H1 (cell line): ENCODE measurements around the gene POLN. TPM values are rescaled to one million over a fixed set of nuclear protein-coding genes. Genes with fewer than 3 reads are reported as not detected.

Experiments
- CTCF ChIA-PET: fragments of 300-600 bp; sonication (Branson Sonifier 250); formaldehyde crosslinking; loops from one replicate; lab custom pipeline; 2021; ENCODE audit not compliant: partially characterized antibody; lab: Charles Lee
- POLR2A ChIA-PET: fragments of 300-600 bp; sonication (Branson Sonifier 250); formaldehyde crosslinking; loops from one replicate; lab custom pipeline; 2021; ENCODE audit warnings: inconsistent platforms; ENCODE audit not compliant: partially characterized antibody; lab: Charles Lee
- DNase-seq, 2 experiments: peaks; one replicate each; pipeline versions ENCODE4 v3.0.0 to v3.0.0-alpha.2; 2010 to 2022; ENCODE audit warnings: low spot score in 2 of 2, low read depth in 1 of 2, mixed read lengths in 1 of 2
- FAIRE-seq: peaks from 2 replicates; lab custom pipeline; 2011; peaks lifted over from hg19 to GRCh38; lab: Jason Lieb, UNC
- H2AFZ ChIP-seq: 2 replicates; pipeline ENCODE4 v1.8.1; 2012; ENCODE audit warnings: low read length, inconsistent platforms
- H2AK5ac ChIP-seq: 2 replicates; pipeline ENCODE4 v1.6.1; 2013; ENCODE audit warnings: low read depth, low read length
- H2BK120ac ChIP-seq: replicated peaks from 2 replicates; pipeline ENCODE3; 2013; ENCODE audit warnings: low read depth, low read length, inconsistent platforms
- H2BK12ac ChIP-seq: 2 replicates; pipeline ENCODE4 v1.6.1; 2013; ENCODE audit warnings: low read depth, low read length
- H2BK15ac ChIP-seq: 2 replicates; pipeline ENCODE4 v1.6.1; 2013; ENCODE audit warnings: low read length
- H2BK20ac ChIP-seq: 2 replicates; pipeline ENCODE4 v1.6.1; 2013; ENCODE audit warnings: low read length
- H2BK5ac ChIP-seq: 2 replicates; pipeline ENCODE4 v1.6.1; 2013; ENCODE audit warnings: low read depth, low read length
- H3K14ac ChIP-seq: 2 replicates; pipeline ENCODE4 v1.6.1; 2013; ENCODE audit warnings: inconsistent platforms; ENCODE audit not compliant: insufficient read length
- H3K18ac ChIP-seq: 2 replicates; pipeline ENCODE4 v1.6.1; 2013; ENCODE audit warnings: low read length; ENCODE audit errors: extremely low read depth
- H3K23ac ChIP-seq: 2 replicates; pipeline ENCODE4 v1.6.1; 2013; ENCODE audit warnings: inconsistent platforms; ENCODE audit not compliant: insufficient read length
- H3K23me2 ChIP-seq: 2 replicates; pipeline ENCODE4 v1.6.1; 2013; ENCODE audit warnings: low read depth, low read length
- H3K27ac ChIP-seq: 2 replicates; pipeline ENCODE4 v1.6.1; 2011; ENCODE audit warnings: low read depth, low read length, inconsistent platforms
- H3K27me3 ChIP-seq, 4 experiments: replicated peaks in 1 of 4; 1 replicate in 1 of 4; 2 replicates in 3 of 4; pipeline versions ENCODE4 v1.6.1 to v1.8.1; 2011 to 2013; ENCODE audit warnings: low read length in 3 of 4, mild to moderate bottlenecking in 3 of 4, inconsistent platforms in 2 of 4, mixed read lengths in 2 of 4, moderate library complexity in 1 of 4; ENCODE audit not compliant: control insufficient read depth in 3 of 4, insufficient read depth in 3 of 4; ENCODE audit errors: extremely low read depth in 1 of 4
- H3K36me3 ChIP-seq, 4 experiments: 2 replicates each; pipeline versions ENCODE4 v1.6.1 to v1.8.1; 2011 to 2013; ENCODE audit warnings: mild to moderate bottlenecking in 4 of 4, low read length in 3 of 4, moderate library complexity in 2 of 4, control low read depth in 1 of 4, inconsistent platforms in 1 of 4; ENCODE audit not compliant: insufficient read depth in 4 of 4, control insufficient read depth in 2 of 4
- H3K4ac ChIP-seq: replicated peaks from 2 replicates; pipeline ENCODE3; 2013; ENCODE audit warnings: low read length, low read depth, mixed read lengths, inconsistent platforms; ENCODE audit not compliant: insufficient read length
- H3K4me1 ChIP-seq, 4 experiments: replicated peaks in 1 of 4; 1 replicate in 1 of 4; 2 replicates in 3 of 4; pipeline versions ENCODE4 v1.6.1 to v1.8.1; 2011 to 2013; ENCODE audit warnings: low read length in 3 of 4, inconsistent platforms in 2 of 4, mixed read lengths in 1 of 4; ENCODE audit not compliant: insufficient read depth in 4 of 4, control insufficient read depth in 3 of 4
- H3K4me2 ChIP-seq, 2 experiments: 2 replicates each; pipeline versions ENCODE4 v1.6.1 to v1.8.1; 2011 to 2013; ENCODE audit warnings: low read depth in 2 of 2, low read length in 2 of 2, control low read depth in 1 of 2, inconsistent platforms in 1 of 2, mild to moderate bottlenecking in 1 of 2; ENCODE audit not compliant: insufficient read depth in 1 of 2
- H3K4me3 ChIP-seq, 4 experiments: fragments of 200-600, 300-600 bp in 1 of 4; sonication (generic), shearing (Covaris generic), sonication (Bioruptor Twin) in 1 of 4; 2 replicates each; pipeline versions ENCODE4 v1.5.1 to v1.8.1; 2011 to 2016; ENCODE audit warnings: low read length in 4 of 4, low read depth in 3 of 4, control low read depth in 2 of 4, inconsistent platforms in 2 of 4, mild to moderate bottlenecking in 2 of 4, mixed read lengths in 1 of 4, moderate library complexity in 1 of 4; ENCODE audit not compliant: insufficient read depth in 2 of 4; ENCODE audit errors: extremely low read depth in 1 of 4
- H3K56ac ChIP-seq: replicated peaks from 2 replicates; pipeline ENCODE3; 2013; ENCODE audit warnings: low read depth, mild to moderate bottlenecking, mixed read lengths, low read length, inconsistent platforms; ENCODE audit not compliant: insufficient read length
- H3K79me1 ChIP-seq: 2 replicates; pipeline ENCODE4 v1.6.1; 2013; ENCODE audit warnings: low read depth, low read length, control low read depth
- H3K79me2 ChIP-seq, 2 experiments: 2 replicates each; pipeline versions ENCODE4 v1.6.1 to v1.8.1; 2012 to 2013; ENCODE audit warnings: low read length in 2 of 2, mild to moderate bottlenecking in 2 of 2, inconsistent platforms in 1 of 2; ENCODE audit not compliant: insufficient read depth in 2 of 2, control insufficient read depth in 1 of 2
- H3K9ac ChIP-seq, 4 experiments: replicated peaks in 1 of 4; 1 replicate in 1 of 4; 2 replicates in 3 of 4; pipeline versions ENCODE4 v1.6.1 to v1.8.1; 2011 to 2013; ENCODE audit warnings: low read depth in 3 of 4, low read length in 3 of 4, control low read depth in 2 of 4, mild to moderate bottlenecking in 2 of 4, moderate library complexity in 2 of 4, inconsistent platforms in 1 of 4; ENCODE audit errors: extremely low read depth in 1 of 4
- H3K9me3 ChIP-seq, 2 experiments: 2 replicates each; pipeline versions ENCODE4 v1.6.1 to v1.8.1; 2012 to 2013; ENCODE audit warnings: mild to moderate bottlenecking in 2 of 2, moderate library complexity in 2 of 2, control low read depth in 1 of 2, inconsistent platforms in 1 of 2, low read depth in 1 of 2, low read length in 1 of 2, mixed read lengths in 1 of 2; ENCODE audit not compliant: insufficient read depth in 2 of 2
- H4K20me1 ChIP-seq, 2 experiments: replicated peaks in 1 of 2; 2 replicates each; pipeline versions ENCODE3 to v1.8.1; 2011 to 2013; ENCODE audit warnings: inconsistent platforms in 2 of 2, low read length in 2 of 2, mild to moderate bottlenecking in 1 of 2; ENCODE audit not compliant: insufficient read depth in 2 of 2, control insufficient read depth in 1 of 2
- H4K5ac ChIP-seq: 2 replicates; pipeline ENCODE4 v1.6.1; 2013; ENCODE audit warnings: low read length, low read depth, mixed read lengths, inconsistent platforms; ENCODE audit not compliant: insufficient read length
- H4K8ac ChIP-seq: 2 replicates; pipeline ENCODE4 v1.8.0; 2013; ENCODE audit warnings: mild to moderate bottlenecking, moderate library complexity, low read length, inconsistent platforms; ENCODE audit not compliant: insufficient read depth; ENCODE audit errors: extremely low read depth
- H4K91ac ChIP-seq: replicated peaks from 2 replicates; pipeline ENCODE3; 2013; ENCODE audit warnings: low read length, mixed read lengths, inconsistent platforms; ENCODE audit not compliant: insufficient read length
- BACH1 ChIP-seq: IDR thresholded peaks from 2 replicates; pipeline ENCODE4 v1.6.1; 2012; ENCODE audit warnings: low read length, improper control_type of control experiment
- BRCA1 ChIP-seq: IDR thresholded peaks from 2 replicates; pipeline ENCODE4 v1.6.1; 2012; ENCODE audit warnings: low read depth, low read length, improper control_type of control experiment
- CBX8 ChIP-seq: fragments of 300-800, 300-1000 bp; sonication (generic); IDR thresholded peaks from 2 replicates; pipeline ENCODE4 v1.7.1; 2016; ENCODE audit warnings: low read depth, low read length, borderline replicate concordance
- CEBPB ChIP-seq: IDR thresholded peaks from 2 replicates; pipeline ENCODE4 v1.6.1; 2012; ENCODE audit warnings: low read depth, low read length
- CHD1 ChIP-seq: IDR thresholded peaks from 2 replicates; pipeline ENCODE4 v1.6.1; 2012; ENCODE audit warnings: low read depth, low read length, improper control_type of control experiment
- GABPA ChIP-seq: IDR thresholded peaks from 2 replicates; pipeline ENCODE4 v1.6.1; 2011; ENCODE audit warnings: mild to moderate bottlenecking, low read length, moderate library complexity, borderline replicate concordance; ENCODE audit not compliant: insufficient read depth
- SAP30 ChIP-seq: fragments of 300-600 bp; sonication (generic); IDR thresholded peaks from 2 replicates; pipeline ENCODE4 v1.7.1; 2012; ENCODE audit warnings: low read length, moderate library complexity, mild to moderate bottlenecking, inconsistent platforms; ENCODE audit not compliant: insufficient read depth, insufficient replicate concordance
- SIN3A ChIP-seq, 2 experiments: IDR thresholded peaks in 1 of 2; conservative IDR thresholded peaks in 1 of 2; 2 replicates each; pipeline ENCODE4 v1.6.1; 2011 to 2012; ENCODE audit warnings: low read length in 2 of 2, improper control_type of control experiment in 1 of 2, low read depth in 1 of 2, mild to moderate bottlenecking in 1 of 2
- SP2 ChIP-seq: IDR thresholded peaks from 2 replicates; pipeline ENCODE4 v1.6.1; 2012; ENCODE audit warnings: mild to moderate bottlenecking, low read length, inconsistent platforms
- SRF ChIP-seq: IDR thresholded peaks from 2 replicates; pipeline ENCODE4 v1.6.1; 2011; ENCODE audit warnings: mild to moderate bottlenecking, low read depth, low read length, moderate library complexity
- TAF7 ChIP-seq: optimal IDR thresholded peaks from 2 replicates; pipeline ENCODE3; 2011; ENCODE audit warnings: low read depth, mild to moderate bottlenecking, inconsistent platforms, low read length, moderate library complexity, borderline replicate concordance
- TEAD4 ChIP-seq: IDR thresholded peaks from 2 replicates; pipeline ENCODE4 v1.6.1; 2012; ENCODE audit warnings: low read depth, low read length, inconsistent platforms, mixed read lengths
- WGBS, 2 experiments: shearing (Covaris generic) in 1 of 2; methylation state at CpG; one replicate each; pipeline versions ENCODE4 v1.1.6 to v1.1.7; 2013 to 2015; ENCODE audit warnings: low lambda C conversion rate in 2 of 2, mixed read lengths in 2 of 2, inconsistent platforms in 1 of 2, low coverage in 1 of 2, missing lambda C conversion rate in 1 of 2; ENCODE audit not compliant: insufficient replicate concordance in 2 of 2, insufficient coverage in 1 of 2, insufficient read length in 1 of 2; ENCODE audit errors: extremely low coverage in 1 of 2, missing lambda C conversion rate in 1 of 2; 5-methylcytosine and 5-hydroxymethylcytosine counted together
- polyA plus RNA-seq, 7 experiments: library from polyadenylated mRNA; depleted of rRNA in 3 of 7; stranded (reverse) in 5 of 7; unstranded in 2 of 7; fragments of >200 nt in 5 of 7; fragments of 200-250 nt in 2 of 7; gene quantifications; 1 replicate in 5 of 7; 2 replicates in 1 of 7; 4 replicates in 1 of 7; pipeline versions ENCODE4 v1.2.1 to v1.2.3, GENCODE V29; 2011 to 2013; ENCODE audit warnings: missing spikeins in 2 of 7, mixed read lengths in 2 of 7
- total RNA-seq: library from RNA; stranded (reverse); fragmentation: NEBNext Ultra II Directional; extraction: Animal tissue kit (Norgen Biotek cat#: 25700); gene quantifications from 2 replicates; pipeline ENCODE4 v1.2.1, GENCODE V29; 2021

Gene POLN
- total and polyA plus RNA-seq, 2 of the 8 experiments (the other 6 are each of a cell fraction or from before 2014, with no cell fraction given): 0.98 to 1.5 TPM

GRCh38 chr4:2254665-2255500 is 13.0 kb upstream of the POLN start:
- peaks cover 0 to 5% of the 10 kb centered on the region in 2 experiments for H4K20me1 ChIP-seq
- no peak overlapping the region for H3K9ac ChIP-seq
- no peak for DNase-seq
- no peak for TF ChIP-seq SP2
- TF ChIP-seq CBX8: no peak
- TF ChIP-seq SIN3A (conservative IDR thresholded peaks at IDR 0.05 in 1 of 2, IDR thresholded peaks at IDR 0.05 in 1 of 2; ENCODE audit: low read depth in 1 of 2, low read length in 2 of 2): no peak
- TF ChIP-seq SAP30: no peak
- TF ChIP-seq SRF: no peak
- TF ChIP-seq CEBPB: no peak
- TF ChIP-seq BRCA1: no peak
- no peak for TF ChIP-seq BACH1
- TF ChIP-seq GABPA: no peak
- no peak for TF ChIP-seq CHD1
- no peak for TF ChIP-seq TEAD4
- TF ChIP-seq TAF7: no peak

More at GRCh38 chr4:2254665-2255500, 13.0 kb upstream of the POLN start:
- H3K23me2 ChIP-seq: no peaks in the 10 kb centered on the region
- H3K14ac ChIP-seq: no peak overlapping the region
- no peaks in the 10 kb centered on the region for H3K27me3 ChIP-seq
- H3K27ac ChIP-seq: no peak overlapping the region
- POLR2A ChIA-PET: interaction anchor here (0.6 kb wide), 1 partner anchor 158 kb away, joined by 5 read pairs; no protein-coding TSS in a partner anchor
- no peaks in the 10 kb centered on the region for H3K79me1 ChIP-seq
- H4K8ac ChIP-seq: no peak overlapping the region
- H2AFZ ChIP-seq: no peak overlapping the region
- H3K4me3 ChIP-seq: no peak overlapping the region
- 0 out of 7 replicates have a peak, but pooled peaks cover 0 to 4% (median 0%) of the 10 kb centered on the region in 4 experiments for H3K4me1 ChIP-seq
- no peak overlapping the region for H3K4me2 ChIP-seq
- H3K9me3 ChIP-seq: no peaks in the 10 kb centered on the region
- no peaks in the 10 kb centered on the region for H3K79me2 ChIP-seq
- H4K91ac ChIP-seq: no peak overlapping the region
- no peak overlapping the region for H2BK20ac ChIP-seq
- WGBS, 2 experiments: 91% methylated on average over 31 of the region's 32 CpGs; no CpG with 5 or more reads in 1 of the 2 experiments
- H3K18ac ChIP-seq: no peak overlapping the region
- 0 out of 2 replicates have a peak overlapping the region, but pooled peaks have one; percentile 5 for H2BK12ac ChIP-seq
- no peak overlapping the region for H3K4ac ChIP-seq
- no peak for FAIRE-seq
- no peak overlapping the region for H3K56ac ChIP-seq
- H3K23ac ChIP-seq: no peak overlapping the region
- peaks cover 0 to 5% (median under 1%) of the 10 kb centered on the region in 4 experiments; a peak in 2 of 8 replicates for H3K36me3 ChIP-seq
- H2BK15ac ChIP-seq: no peak overlapping the region
- no peak overlapping the region for H2AK5ac ChIP-seq
- no peak overlapping the region for H4K5ac ChIP-seq
- CTCF ChIA-PET: interaction anchor here (0.7 kb wide), 1 partner anchor 10 kb away, joined by 3 read pairs; no protein-coding TSS in a partner anchor
- H2BK120ac ChIP-seq: no peak overlapping the region
- no peak overlapping the region; the same call in 1 of the 2 replicates for H2BK5ac ChIP-seq
